NB4 (cell line): ENCODE results near the gene SCNN1B.

Experiments
- CTCF ChIP-seq: IDR thresholded peaks from one replicate; pipeline ENCODE4 v1.5.1; 2012; ENCODE audit warnings: low read depth, low read length
- MYC ChIP-seq: IDR thresholded peaks from 2 replicates; pipeline ENCODE4 v1.6.1; 2011; ENCODE audit warnings: low read depth, low read length
- POLR2A ChIP-seq: IDR thresholded peaks from 2 replicates; pipeline ENCODE4 v1.6.1; 2011; ENCODE audit warnings: mild to moderate bottlenecking; ENCODE audit not compliant: insufficient read length; ENCODE audit errors: extremely low read depth

- TF ChIP-seq CTCF: no peak
- no peak for TF ChIP-seq POLR2A
- TF ChIP-seq MYC: no peak
These were observed 1.6 kb downstream of the SCNN1B start for GRCh38 chr16:23303685-23304084.
